H1 (cell line): ENCODE measurements around the gene MESD. TPM values are rescaled to one million over a fixed set of nuclear protein-coding genes. Genes with fewer than 3 reads are reported as not detected.

ENCODE experiments used
- BRCA1 ChIP-seq: IDR thresholded peaks from 2 replicates; pipeline ENCODE4 v1.6.1; 2012; ENCODE audit warnings: low read depth, low read length, improper control_type of control experiment
- MAFK ChIP-seq: IDR thresholded peaks from 2 replicates; pipeline ENCODE4 v1.6.1; 2012; ENCODE audit warnings: low read depth, mild to moderate bottlenecking, improper control_type of control experiment, low read length
- POLR2AphosphoS5 ChIP-seq: IDR thresholded peaks from 2 replicates; pipeline ENCODE4 v1.6.1; 2011; ENCODE audit warnings: low read depth, low read length
- polyA plus RNA-seq, 7 experiments: library from polyadenylated mRNA; depleted of rRNA in 3 of 7; stranded (reverse) in 5 of 7; unstranded in 2 of 7; fragments of >200 nt in 5 of 7; fragments of 200-250 nt in 2 of 7; gene quantifications; 1 replicate in 5 of 7; 2 replicates in 1 of 7; 4 replicates in 1 of 7; pipeline versions ENCODE4 v1.2.1 to v1.2.3, GENCODE V29; 2011 to 2013; ENCODE audit warnings: missing spikeins in 2 of 7, mixed read lengths in 2 of 7
- total RNA-seq: library from RNA; stranded (reverse); fragmentation: NEBNext Ultra II Directional; extraction: Animal tissue kit (Norgen Biotek cat#: 25700); gene quantifications from 2 replicates; pipeline ENCODE4 v1.2.1, GENCODE V29; 2021

MESD gene
- total and polyA plus RNA-seq, 2 of the 8 experiments (the other 6 are each of a cell fraction or from before 2014, with no cell fraction given): 11.0 to 28.3 TPM

DNA sequence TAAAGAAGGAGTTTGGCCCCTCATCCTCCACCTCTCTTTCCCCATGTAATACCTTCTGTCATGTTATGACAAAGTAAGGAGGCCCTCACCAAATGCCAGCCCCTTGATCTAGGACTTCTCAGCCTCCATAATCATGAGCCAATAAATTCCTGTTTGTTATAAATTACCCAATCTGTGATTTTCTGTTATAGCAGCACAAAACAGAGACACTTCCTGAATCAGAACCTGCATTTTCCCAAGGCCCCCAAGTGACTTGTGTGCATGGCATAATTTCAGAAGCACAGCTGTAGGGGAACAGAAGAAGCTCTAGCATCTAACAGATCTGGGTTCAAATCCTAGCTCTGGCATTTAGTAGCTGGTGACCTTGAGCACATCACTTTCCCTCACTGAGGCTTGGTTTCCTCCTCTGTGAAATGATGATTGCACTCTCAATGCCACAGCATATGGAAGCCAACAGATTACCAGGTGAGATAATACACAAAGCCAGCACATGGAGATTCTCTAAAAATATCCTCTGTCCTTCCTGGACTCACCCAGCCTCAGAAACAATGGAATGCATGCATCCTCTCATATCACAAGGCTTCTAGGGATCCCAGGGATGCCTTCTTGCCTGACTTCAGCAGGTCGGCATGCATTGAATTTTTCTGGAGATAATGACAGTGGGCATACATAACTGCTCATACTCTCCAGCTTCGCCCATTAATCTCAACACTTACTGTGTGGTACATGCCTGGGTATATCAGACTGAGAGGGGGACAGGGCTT is 37.4 kb upstream of the MESD start (continued):
- TF ChIP-seq BRCA1 (no peak), POLR2AphosphoS5 (no peak), MAFK (no peak)
